ENCODE data around the gene ERCC8.

The ERCC8 gene

DNA sequence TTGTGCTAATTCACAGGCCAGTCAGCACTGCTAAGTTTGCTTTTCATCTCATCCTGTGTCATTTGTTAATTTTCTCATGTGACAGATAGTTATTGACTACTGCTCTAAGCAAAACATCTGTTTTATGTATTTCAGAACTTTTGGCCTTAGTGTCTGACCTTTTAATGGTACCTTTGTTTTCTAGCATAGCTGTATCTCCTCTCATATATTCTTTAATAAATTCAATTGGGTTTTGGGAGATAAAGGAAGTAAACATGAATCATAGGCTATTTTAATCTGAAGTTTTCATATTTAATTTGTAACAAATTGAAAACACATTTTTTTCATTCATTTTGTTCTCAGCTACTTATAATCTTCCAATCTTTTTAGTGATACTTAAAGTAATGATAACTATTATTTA, 13.2 kb upstream of the ERCC8 start:
- H3K79me2 ChIP-seq (ENCODE audit: insufficient read depth, low read length): no peaks in the 10 kb centered on the region
- TF ChIP-seq, protein P1, sequence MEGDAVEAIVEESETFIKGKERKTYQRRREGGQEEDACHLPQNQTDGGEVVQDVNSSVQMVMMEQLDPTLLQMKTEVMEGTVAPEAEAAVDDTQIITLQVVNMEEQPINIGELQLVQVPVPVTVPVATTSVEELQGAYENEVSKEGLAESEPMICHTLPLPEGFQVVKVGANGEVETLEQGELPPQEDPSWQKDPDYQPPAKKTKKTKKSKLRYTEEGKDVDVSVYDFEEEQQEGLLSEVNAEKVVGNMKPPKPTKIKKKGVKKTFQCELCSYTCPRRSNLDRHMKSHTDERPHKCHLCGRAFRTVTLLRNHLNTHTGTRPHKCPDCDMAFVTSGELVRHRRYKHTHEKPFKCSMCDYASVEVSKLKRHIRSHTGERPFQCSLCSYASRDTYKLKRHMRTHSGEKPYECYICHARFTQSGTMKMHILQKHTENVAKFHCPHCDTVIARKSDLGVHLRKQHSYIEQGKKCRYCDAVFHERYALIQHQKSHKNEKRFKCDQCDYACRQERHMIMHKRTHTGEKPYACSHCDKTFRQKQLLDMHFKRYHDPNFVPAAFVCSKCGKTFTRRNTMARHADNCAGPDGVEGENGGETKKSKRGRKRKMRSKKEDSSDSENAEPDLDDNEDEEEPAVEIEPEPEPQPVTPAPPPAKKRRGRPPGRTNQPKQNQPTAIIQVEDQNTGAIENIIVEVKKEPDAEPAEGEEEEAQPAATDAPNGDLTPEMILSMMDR (conservative IDR thresholded peaks at IDR 0.05; ENCODE audit: low read length): no peak
- no peak for TF ChIP-seq EZH2phosphoT487 (IDR thresholded peaks at IDR 0.05; ENCODE audit: borderline replicate concordance)
- no peaks in the 10 kb centered on the region; the same call in 1 of the 2 replicates for H3F3A ChIP-seq (ENCODE audit: low read depth)
- peaks cover 5% of the 10 kb centered on the region; the same call in 1 of the 2 replicates for H3K9me3 ChIP-seq (ENCODE audit: insufficient read depth, low read depth, low read length)
- no peak overlapping the region for H3K4me3 ChIP-seq (ENCODE audit: low read length, poor library complexity, severe bottlenecking)
- H3K9me2 ChIP-seq (replicated peaks; ENCODE audit: low read depth, low read length): no peaks in the 10 kb centered on the region
- H3K4me2 ChIP-seq (ENCODE audit: low read depth, low read length, poor library complexity, severe bottlenecking): no peak overlapping the region
- H4K20me1 ChIP-seq (ENCODE audit: insufficient read depth, low read length, poor library complexity, severe bottlenecking): no peaks in the 10 kb centered on the region
- H3K9ac ChIP-seq (ENCODE audit: low read depth, low read length, poor library complexity, severe bottlenecking): no peak overlapping the region
- H3K36me3 ChIP-seq (ENCODE audit: insufficient read depth, low read length): no peaks in the 10 kb centered on the region
- no peaks in the 10 kb centered on the region for H3K4me1 ChIP-seq (ENCODE audit: insufficient read depth, low read length, poor library complexity, severe bottlenecking)
- H3K27me3 ChIP-seq (ENCODE audit: insufficient read depth, low read length, poor library complexity, severe bottlenecking): no peaks in the 10 kb centered on the region
- no peak overlapping the region for H2AFZ ChIP-seq (ENCODE audit: low read length)

GRCh38 chr5:60955239-60955638, 10.4 kb upstream of the ERCC8 start:
- Histone ChIP-seq H3K4me3 (ENCODE audit: low read length, poor library complexity, severe bottlenecking) (no peak overlapping the region), H3K9me2 (replicated peaks; ENCODE audit: low read depth, low read length) (no peaks in the 10 kb centered on the region), H3F3A (ENCODE audit: low read depth) (no peaks in the 10 kb centered on the region; the same call in 1 of the 2 replicates), H3K79me2 (ENCODE audit: insufficient read depth, low read length) (no peaks in the 10 kb centered on the region), H3K9me3 (ENCODE audit: insufficient read depth, low read depth, low read length) (peaks cover 5% of the 10 kb centered on the region; the same call in 1 of the 2 replicates), H3K36me3 (ENCODE audit: insufficient read depth, low read length) (no peaks in the 10 kb centered on the region), H3K4me1 (ENCODE audit: insufficient read depth, low read length, poor library complexity, severe bottlenecking) (no peaks in the 10 kb centered on the region), H2AFZ (ENCODE audit: low read length) (no peak overlapping the region), H3K27me3 (ENCODE audit: insufficient read depth, low read length, poor library complexity, severe bottlenecking) (no peaks in the 10 kb centered on the region), H4K20me1 (ENCODE audit: insufficient read depth, low read length, poor library complexity, severe bottlenecking) (no peaks in the 10 kb centered on the region), H3K9ac (ENCODE audit: low read depth, low read length, poor library complexity, severe bottlenecking) (no peak overlapping the region), H3K4me2 (ENCODE audit: low read depth, low read length, poor library complexity, severe bottlenecking) (no peak overlapping the region)
- TF ChIP-seq, protein P1 (conservative IDR thresholded peaks at IDR 0.05; ENCODE audit: low read length): no peak

GRCh38 chr5:60948738-60949137, 3.9 kb upstream of the ERCC8 start:
- Histone ChIP-seq H2AFZ (ENCODE audit: low read length) (no peak overlapping the region), H3K9ac (ENCODE audit: low read depth, low read length, poor library complexity, severe bottlenecking) (no peak overlapping the region), H3K4me3 (ENCODE audit: low read length, poor library complexity, severe bottlenecking) (no peak overlapping the region), H4K20me1 (ENCODE audit: insufficient read depth, low read length, poor library complexity, severe bottlenecking) (no peaks in the 10 kb centered on the region), H3K4me2 (ENCODE audit: low read depth, low read length, poor library complexity, severe bottlenecking) (no peak overlapping the region), H3K9me3 (ENCODE audit: insufficient read depth, low read depth, low read length) (peaks cover 3% of the 10 kb centered on the region; the same call in 1 of the 2 replicates), H3K27me3 (ENCODE audit: insufficient read depth, low read length, poor library complexity, severe bottlenecking) (no peaks in the 10 kb centered on the region), H3K4me1 (ENCODE audit: insufficient read depth, low read length, poor library complexity, severe bottlenecking) (peaks cover 17% of the 10 kb centered on the region), H3F3A (ENCODE audit: low read depth) (no peaks in the 10 kb centered on the region), H3K9me2 (replicated peaks; ENCODE audit: low read depth, low read length) (no peaks in the 10 kb centered on the region), H3K36me3 (ENCODE audit: insufficient read depth, low read length) (no peaks in the 10 kb centered on the region), H3K79me2 (ENCODE audit: insufficient read depth, low read length) (peaks cover 21% of the 10 kb centered on the region; the same call in 1 of the 2 replicates)
- TF ChIP-seq, protein P1 (conservative IDR thresholded peaks at IDR 0.05; ENCODE audit: low read length): no peak
- no peak for TF ChIP-seq EZH2phosphoT487 (IDR thresholded peaks at IDR 0.05; ENCODE audit: borderline replicate concordance)
